HG02870 (cell line): Measurements from ENCODE around the gene NAA38.

Source experiments
- ATAC-seq: cut with Tn5 transposase; IDR thresholded peaks from one replicate; pipeline ENCODE4 v1.9.1; 2021; ENCODE audit warnings: mild to moderate bottlenecking, moderate library complexity; ENCODE audit not compliant: unreplicated experiment

The NAA38 gene

DNA sequence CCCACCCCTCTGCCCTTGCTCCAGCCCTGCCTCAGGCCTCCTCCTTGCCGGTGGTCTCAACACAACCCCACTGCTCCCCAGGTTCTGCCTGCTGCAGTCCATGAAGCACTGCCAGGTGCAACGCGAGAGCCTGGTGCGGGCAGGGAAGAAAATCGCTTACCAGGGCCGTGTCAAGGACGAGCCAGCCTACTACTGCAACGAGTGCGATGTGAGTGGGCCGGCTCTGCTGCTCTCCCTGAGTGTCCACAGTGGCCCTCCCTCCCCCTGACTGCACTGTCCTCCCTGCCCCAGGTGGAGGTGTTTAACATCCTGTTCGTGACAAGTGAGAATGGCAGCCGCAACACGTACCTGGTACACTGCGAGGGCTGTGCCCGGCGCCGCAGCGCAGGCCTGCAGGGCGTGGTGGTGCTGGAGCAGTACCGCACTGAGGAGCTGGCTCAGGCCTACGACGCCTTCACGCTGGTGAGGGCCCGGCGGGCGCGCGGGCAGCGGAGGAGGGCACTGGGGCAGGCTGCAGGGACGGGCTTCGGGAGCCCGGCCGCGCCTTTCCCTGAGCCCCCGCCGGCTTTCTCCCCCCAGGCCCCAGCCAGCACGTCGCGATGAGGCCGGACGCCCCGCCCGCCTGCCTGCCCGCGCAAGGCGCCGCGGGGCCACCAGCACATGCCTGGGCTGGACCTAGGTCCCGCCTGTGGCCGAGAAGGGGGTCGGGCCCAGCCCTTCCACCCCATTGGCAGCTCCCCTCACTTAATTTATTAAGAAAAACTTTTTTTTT, 4.3 kb downstream of the NAA38 start:
- ATAC-seq, result no peak

DNA sequence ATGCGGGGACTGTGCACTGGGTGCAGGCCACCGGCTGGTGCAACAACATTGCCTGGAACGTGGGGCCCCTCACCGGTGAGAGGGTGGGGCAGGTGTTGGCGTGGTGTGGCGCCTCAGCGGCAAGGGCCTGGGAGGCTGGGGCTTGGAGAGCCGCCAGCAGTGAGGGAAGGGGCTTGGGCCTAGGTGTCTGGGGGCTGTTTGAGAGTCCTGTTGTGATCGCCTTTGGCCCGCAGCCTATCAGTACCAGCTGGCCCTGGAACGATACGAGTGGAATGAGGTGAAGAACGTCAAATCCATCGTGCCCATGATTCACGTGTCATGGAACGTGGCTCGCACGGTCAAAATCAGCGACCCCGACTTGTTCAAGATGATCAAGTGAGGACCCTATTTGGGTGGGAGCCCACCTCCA, 5.1 kb downstream of the NAA38 start:
- no peak for ATAC-seq

DNA sequence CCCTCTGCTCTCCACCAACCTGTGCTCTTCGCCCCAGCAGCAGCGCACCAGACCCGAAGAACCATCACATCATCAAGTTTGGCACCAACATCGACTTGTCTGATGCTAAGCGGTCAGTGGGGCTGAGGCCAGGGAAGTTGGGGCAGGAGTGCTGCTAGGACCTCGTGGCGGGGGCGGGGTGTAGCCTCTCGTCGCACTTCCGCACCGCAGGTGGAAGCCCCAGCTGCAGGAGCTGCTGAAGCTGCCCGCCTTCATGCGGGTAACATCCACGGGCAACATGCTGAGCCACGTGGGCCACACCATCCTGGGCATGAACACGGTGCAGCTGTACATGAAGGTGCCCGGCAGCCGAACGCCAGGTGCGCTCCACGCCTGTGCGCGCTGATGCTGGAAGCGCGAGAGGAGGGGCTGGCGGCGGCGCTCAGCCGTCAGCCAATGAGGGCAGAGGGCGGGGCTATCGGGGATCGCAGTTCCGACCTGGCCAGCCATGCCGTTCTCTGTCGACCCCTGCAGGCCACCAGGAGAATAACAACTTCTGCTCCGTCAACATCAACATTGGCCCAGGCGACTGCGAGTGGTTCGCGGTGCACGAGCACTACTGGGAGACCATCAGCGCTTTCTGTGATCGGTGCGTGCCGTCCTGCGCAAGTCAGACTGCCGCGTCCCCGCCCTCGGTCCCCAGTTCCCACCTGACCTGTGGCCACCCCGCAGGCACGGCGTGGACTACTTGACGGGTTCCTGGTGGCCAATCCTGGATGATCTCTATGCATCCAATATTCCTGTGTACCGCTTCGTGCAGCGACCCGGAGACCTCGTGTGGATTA, 5.7 kb downstream of the NAA38 start:
- ATAC-seq, result peak; percentile 84

DNA sequence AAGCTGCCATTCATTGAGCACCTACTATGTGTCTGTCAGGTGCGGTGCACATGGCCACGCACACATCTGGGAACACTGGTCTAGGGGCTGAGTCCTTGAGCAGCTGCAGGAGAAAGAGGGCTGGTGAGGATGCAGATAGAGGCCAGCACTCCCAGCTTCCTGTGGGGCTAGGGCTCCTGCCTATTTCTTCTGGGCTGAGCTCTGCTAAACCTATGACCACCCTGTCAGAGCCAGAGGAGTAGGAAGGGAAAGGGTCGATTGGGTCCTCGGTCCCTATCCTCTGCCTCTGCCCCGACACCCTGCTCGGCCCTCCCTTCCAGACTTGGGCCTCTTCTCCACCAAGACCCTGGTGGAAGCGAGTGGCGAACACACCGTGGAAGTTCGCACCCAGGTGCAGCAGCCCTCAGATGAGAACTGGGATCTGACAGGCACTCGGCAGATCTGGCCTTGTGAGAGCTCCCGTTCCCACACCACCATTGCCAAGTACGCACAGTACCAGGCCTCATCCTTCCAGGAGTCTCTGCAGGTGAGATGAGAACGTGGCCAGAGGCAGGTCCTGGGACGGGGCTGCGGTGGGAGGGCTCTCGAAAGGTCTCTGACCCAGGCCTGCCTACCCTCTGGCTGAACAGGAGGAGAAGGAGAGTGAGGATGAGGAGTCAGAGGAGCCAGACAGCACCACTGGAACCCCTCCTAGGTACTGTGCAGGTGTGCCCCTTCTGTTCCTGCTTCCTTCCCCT, 6.5 kb downstream of the NAA38 start:
- no peak for ATAC-seq

DNA sequence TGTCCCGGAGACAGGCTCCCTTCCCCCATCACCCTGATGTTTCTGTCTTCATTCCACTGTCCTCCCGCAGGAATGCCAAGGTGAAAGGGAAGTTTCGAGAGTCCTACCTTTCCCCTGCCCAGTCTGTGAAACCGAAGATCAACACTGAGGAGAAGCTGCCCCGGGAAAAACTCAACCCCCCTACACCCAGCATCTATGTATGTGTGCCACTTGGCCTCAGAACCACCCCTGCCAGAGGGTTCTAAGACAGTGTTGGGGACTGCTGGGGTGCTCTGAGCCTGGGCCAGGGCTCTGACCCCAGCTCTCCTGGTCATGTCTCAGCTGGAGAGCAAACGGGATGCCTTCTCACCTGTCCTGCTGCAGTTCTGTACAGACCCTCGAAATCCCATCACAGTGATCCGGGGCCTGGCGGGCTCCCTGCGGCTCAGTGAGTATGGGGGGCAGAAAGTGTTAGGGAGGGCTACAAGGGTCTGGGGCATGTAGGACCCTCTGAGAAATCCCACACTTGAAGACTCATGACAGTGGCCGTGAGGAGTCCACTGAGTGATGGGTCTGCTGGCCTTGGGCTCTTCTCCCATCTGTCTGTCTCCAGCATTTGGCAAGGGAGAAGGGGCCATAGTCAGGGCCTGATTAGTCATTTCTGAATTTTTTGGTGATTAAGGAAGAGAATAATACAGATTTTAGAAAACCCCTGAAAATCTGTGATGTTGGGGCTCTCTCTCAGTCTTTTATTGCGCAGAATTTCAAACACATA, 7.4 kb downstream of the NAA38 start:
- no peak for ATAC-seq

DNA sequence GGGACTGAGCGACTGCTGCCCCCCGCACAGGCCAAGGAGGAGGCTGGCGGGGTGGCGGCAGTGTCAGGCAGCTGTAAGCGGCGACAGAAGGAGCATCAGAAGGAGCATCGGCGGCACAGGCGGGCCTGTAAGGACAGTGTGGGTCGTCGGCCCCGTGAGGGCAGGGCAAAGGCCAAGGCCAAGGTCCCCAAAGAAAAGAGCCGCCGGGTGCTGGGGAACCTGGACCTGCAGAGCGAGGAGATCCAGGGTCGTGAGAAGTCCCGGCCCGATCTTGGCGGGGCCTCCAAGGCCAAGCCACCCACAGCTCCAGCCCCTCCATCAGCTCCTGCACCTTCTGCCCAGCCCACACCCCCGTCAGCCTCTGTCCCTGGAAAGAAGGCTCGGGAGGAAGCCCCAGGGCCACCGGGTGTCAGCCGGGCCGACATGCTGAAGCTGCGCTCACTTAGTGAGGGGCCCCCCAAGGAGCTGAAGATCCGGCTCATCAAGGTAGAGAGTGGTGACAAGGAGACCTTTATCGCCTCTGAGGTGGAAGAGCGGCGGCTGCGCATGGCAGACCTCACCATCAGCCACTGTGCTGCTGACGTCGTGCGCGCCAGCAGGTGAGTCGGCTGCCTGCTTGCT, 8.1 kb downstream of the NAA38 start:
- ATAC-seq, result no peak

DNA sequence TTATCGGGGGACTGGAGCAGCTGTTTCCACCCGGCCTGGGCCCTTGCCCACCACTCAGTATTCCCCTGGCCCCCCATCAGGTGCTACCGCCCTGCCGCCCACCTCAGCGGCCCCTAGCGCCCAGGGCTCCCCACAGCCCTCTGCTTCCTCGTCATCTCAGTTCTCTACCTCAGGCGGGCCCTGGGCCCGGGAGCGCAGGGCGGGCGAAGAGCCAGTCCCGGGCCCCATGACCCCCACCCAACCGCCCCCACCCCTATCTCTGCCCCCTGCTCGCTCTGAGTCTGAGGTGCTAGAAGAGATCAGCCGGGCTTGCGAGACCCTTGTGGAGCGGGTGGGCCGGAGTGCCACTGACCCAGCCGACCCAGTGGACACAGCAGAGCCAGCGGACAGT, 8.6 kb downstream of the NAA38 start:
- ATAC-seq, result no peak

DNA sequence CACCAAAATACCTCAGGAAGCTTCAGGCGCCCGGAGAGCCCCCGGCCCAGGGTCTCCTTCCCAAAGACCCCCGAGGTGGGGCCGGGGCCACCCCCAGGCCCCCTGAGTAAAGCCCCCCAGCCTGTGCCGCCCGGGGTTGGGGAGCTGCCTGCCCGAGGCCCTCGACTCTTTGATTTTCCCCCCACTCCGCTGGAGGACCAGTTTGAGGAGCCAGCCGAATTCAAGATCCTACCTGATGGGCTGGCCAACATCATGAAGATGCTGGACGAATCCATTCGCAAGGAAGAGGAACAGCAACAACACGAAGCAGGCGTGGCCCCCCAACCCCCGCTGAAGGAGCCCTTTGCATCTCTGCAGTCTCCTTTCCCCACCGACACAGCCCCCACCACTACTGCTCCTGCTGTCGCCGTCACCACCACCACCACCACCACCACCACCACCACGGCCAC, 9.2 kb downstream of the NAA38 start:
- no peak for ATAC-seq

DNA sequence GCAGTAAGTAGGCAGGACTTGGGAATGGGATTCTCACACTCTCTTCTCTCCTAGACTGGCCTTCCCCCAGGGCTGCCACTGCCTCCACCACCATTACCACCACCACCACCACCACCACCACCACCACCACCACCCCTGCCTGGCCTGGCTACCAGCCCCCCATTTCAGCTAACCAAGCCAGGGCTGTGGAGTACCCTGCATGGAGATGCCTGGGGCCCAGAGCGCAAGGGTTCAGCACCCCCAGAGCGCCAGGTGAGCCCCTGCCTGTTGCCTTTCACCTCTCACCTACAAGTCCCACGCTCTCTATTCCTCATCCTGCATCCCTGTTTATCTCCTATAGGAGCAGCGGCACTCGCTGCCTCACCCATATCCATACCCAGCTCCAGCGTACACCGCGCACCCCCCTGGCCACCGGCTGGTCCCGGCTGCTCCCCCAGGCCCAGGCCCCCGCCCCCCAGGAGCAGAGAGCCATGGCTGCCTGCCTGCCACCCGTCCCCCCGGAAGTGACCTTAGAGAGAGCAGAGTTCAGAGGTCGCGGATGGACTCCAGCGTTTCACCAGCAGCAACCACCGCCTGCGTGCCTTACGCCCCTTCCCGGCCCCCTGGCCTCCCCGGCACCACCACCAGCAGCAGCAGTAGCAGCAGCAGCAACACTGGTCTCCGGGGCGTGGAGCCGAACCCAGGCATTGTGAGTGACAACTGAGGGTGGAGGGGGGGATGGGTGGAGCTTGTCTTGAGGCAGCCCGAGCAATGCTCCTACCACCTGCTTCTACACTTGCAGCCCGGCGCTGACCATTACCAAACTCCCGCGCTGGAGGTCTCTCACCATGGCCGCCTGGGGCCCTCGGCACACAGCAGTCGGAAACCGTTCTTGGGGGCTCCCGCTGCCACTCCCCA, 10.3 kb downstream of the NAA38 start:
- no peak for ATAC-seq

DNA sequence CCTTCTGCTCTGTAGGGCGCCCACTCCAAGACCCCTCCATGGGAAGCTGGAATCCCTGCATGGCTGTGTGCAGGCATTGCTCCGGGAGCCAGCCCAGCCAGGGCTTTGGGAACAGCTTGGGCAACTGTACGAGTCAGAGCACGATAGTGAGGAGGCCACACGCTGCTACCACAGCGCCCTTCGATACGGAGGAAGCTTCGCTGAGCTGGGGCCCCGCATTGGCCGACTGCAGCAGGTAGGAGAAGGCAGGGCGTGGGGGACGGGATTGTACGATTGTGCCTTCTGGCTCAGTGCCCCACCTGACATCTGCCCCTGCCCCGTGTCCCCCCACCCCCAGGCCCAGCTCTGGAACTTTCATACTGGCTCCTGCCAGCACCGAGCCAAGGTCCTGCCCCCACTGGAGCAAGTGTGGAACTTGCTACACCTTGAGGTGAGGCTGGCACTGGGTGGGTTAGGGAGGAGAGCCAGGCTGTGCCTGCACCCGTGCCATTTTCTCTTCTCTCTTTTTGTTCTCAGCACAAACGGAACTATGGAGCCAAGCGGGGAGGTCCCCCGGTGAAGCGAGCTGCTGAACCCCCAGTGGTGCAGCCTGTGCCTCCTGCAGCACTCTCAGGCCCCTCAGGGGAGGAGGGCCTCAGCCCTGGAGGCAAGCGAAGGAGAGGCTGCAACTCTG, 11.2 kb downstream of the NAA38 start:
- no peak for ATAC-seq

DNA sequence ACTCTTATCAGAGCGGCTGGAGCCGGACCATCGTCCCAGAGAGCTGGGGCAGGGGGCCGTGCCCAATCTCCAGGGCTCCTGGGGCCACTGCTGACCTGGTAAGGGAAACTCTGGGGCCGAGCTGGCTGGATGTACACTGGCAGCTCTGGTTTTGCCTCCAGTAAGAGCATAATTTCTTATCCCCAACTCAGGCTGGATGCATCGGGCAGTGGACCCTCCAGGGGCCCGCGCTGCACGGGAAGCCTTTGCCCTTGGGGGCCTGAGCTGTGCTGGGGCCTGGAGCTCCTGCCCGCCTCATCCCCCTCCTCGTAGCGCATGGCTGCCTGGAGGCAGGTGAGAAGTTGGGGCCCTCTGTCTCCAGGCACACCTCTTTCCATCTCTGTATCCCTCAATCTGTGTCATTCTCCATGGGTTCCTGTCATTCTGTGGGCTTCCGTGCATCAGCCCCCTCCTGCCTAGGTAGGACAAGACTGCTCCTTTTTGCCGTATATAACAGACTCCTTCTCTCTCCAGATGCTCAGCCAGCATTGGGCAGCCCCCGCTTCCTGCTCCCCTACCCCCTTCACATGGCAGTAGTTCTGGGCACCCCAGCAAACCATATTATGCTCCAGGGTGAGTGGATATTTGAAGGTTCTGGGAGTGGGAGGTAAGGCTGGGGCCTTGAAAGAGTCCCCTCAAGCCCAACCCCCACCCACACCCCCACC, 11.8 kb downstream of the NAA38 start:
- ATAC-seq, result no peak

DNA sequence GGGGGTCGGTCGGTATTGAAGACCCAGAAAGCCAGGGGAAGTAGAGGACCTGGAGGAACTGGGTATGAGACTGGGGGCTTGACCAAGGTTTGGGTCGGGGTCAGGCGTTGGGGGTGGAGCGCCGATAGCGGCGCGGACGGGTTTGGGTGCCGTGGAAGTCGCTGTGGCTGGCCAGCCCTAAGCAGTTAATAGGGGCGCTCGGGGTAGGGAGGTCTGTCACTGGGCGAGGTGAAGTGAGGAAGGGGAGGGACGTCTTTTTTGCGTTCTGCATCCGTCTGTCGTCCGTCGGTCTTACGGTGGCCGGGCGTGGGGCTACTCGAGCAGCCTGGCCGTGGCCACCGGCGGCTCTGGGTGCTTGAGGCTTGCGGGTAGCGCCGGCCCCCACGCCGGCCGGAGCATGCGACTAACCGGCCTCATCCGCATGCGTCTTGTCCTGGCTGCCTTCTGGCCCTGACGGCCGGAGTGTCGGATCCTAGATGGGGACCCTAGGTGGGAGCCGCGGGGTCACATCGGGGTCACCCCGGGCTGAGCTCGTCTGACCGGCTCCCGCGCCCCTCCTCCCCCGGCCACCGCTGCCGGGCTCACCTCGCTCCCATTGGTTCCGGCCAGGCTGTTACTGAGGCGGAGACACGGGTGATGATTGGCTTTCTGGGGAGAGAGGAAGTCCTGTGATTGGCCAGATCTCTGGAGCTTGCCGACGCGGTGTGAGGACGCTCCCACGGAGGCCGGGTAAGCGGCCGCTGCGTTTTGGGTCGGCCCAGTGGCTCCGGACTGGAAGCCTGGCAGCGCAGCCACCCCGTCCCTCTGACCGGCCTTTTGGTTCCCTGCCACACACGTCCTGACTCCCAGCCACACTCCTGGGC, 12.8 kb downstream of the NAA38 start:
- peak; percentile 48 for ATAC-seq

DNA sequence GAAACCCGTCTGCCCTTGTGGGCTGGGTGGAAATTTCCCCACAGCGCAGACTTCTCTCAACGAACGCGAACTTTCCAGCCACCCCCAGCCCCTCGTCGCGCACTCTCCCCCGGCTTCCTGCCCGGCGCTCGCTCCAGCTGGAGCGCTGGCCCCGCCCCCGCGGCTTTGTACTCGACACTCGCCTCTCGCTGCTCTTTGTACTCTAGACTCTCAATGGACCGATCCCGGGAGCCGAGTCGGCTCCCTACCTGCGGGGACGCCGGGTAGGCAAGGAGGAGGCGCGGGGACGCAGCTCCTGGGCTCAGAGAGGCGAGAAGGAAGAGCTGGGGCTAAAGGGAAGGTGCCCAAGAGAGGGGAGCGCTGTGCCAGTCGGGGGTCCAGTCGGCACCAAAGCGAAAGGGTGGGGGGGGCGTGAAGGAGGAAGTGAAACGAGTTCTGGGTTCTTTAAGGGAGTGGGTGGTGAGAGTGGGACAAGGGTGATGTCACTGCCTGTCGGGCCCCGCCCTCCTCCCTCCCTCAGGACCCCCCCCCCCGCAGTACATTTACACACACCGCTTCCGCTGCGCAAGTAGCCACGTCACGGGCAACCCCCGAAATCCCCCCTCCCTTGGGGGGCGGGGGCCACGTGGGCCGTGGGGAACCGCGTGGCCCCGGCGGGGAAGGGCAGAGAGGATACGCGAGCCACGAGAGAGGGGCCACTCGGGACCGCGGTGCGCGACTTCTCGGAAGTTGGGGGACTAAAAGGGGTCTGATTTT, 13.6 kb downstream of the NAA38 start:
- ATAC-seq, result peak; percentile 29

DNA sequence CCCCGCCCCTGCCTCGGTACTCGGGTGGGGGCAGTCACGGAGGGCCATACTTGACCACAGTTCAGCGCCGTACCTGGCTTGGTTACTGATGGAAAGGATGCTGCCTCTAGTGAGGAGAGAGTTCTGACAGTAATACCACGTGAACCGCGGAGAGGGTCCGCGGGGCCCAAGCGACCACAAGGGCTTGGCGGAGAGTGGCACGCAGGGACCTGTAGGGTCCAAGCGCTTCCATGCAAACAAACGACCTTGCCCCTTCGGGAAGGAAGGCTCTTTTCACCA, 14.2 kb downstream of the NAA38 start:
- no peak for ATAC-seq

DNA sequence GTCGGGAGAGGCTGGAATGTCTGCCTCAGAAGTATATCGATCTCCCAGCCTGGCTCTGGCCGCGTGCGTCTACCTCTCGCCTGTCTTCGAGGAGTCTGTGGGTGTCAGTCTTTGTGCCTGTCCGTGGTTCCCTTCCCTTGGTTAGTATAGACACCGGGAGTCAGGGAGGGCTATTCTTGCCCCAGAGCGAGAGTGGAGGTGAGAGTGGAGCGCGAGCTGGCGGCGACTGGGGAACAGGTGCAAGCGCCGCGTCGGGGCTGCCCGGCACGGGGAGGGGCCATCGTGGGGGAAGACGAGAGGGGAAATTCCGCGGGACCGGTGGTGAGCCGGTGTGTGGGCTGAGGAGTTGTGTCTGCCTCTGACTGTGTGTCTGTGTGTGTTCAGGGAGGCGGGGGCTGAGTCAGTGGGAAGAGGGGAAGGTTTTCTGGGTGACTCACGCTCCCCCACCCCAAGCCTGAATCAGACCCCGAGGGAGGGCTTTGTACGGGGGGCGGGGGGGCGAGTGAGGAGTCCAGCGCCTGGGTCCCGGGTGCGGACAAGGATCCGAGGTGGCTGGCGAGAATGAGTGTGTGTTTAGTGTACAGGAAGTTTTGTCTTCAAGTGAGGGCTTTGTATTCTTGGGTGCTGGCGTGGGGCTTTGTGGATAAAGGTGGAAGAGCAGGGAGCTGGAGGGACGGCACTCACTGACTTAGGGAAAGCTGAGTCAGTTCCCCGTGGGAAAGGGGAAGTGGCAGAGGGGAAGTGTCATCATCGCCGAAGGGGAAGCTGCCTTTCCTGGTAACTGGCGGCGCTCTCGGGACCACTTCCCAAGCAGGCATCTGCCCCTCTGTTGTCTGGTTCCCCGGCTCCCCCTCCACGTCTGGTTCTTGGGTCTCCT, 14.7 kb downstream of the NAA38 start:
- peak; percentile 29 for ATAC-seq

DNA sequence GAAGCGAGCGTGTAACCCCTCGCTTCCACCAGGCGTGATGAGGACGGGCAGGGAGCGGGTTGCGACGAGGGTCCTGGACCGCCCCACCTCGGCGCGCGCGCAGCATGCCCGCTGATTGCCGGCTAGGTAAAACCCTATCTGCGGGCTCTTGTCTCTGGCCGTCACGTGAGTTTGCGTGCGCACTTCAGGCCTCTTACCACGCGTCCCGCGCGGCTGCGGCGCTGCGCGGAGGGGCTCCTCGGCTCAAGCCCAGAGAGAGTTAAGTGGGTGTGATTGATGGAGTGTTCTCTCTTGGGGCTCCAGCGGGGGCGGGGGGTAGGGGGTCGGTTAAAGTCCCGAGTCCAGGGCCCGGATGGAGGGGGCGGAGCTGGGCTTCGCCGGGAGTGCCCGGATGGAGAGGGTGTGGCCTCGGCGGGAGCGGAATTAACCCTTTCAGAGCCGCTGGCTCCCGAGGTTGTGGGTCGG, 15.4 kb downstream of the NAA38 start:
- peak; percentile 20 for ATAC-seq
